ENCODE measurements around the gene METAP1. TPM values are rescaled to one million over a fixed set of nuclear protein-coding genes. Genes with fewer than 3 reads are reported as not detected.
"Not testable (repeated sequence)": the region's sequence is repeated elsewhere in the genome, so short reads cannot be mapped to it uniquely, and the experiment has no call there.

METAP1 gene
- total RNA-seq, 1 donor from 2014 or later, result 53.2 TPM

- Histone ChIP-seq H3K4me3 (no peak overlapping the region), H3K4me1 (no peaks in the 10 kb centered on the region), H3K9me3 (no peaks in the 10 kb centered on the region), H3K36me3 (no peaks in the 10 kb centered on the region), H3K27ac (no peak overlapping the region), H3K27me3 (no peaks in the 10 kb centered on the region)
- TF ChIP-seq, protein P1, sequence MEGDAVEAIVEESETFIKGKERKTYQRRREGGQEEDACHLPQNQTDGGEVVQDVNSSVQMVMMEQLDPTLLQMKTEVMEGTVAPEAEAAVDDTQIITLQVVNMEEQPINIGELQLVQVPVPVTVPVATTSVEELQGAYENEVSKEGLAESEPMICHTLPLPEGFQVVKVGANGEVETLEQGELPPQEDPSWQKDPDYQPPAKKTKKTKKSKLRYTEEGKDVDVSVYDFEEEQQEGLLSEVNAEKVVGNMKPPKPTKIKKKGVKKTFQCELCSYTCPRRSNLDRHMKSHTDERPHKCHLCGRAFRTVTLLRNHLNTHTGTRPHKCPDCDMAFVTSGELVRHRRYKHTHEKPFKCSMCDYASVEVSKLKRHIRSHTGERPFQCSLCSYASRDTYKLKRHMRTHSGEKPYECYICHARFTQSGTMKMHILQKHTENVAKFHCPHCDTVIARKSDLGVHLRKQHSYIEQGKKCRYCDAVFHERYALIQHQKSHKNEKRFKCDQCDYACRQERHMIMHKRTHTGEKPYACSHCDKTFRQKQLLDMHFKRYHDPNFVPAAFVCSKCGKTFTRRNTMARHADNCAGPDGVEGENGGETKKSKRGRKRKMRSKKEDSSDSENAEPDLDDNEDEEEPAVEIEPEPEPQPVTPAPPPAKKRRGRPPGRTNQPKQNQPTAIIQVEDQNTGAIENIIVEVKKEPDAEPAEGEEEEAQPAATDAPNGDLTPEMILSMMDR (IDR thresholded peaks at IDR 0.05), result no peak
- no peak for DNase-seq (ENCODE audit: low spot score in 2 of 2)
- intact Hi-C loops (cut with DNase I), result no loop called here
These were observed 27.7 kb upstream of the METAP1 start for GRCh38 chr4:98967786-98968329.

- H3K27me3 ChIP-seq, result no peaks in the 10 kb centered on the region
- intact Hi-C loops (cut with DNase I), result no loop called here
- DNase-seq (ENCODE audit: low spot score in 2 of 2), result no peak
- H3K36me3 ChIP-seq, result no peaks in the 10 kb centered on the region
- H3K27ac ChIP-seq, result no peak overlapping the region
- TF ChIP-seq, protein P1 (IDR thresholded peaks at IDR 0.05), result no peak
- no peaks in the 10 kb centered on the region for H3K9me3 ChIP-seq
- no peaks in the 10 kb centered on the region for H3K4me1 ChIP-seq
- H3K4me3 ChIP-seq, result no peak overlapping the region
These were observed 25.4 kb upstream of the METAP1 start for GRCh38 chr4:98969878-98970785.

- Histone ChIP-seq H3K4me1 (peaks cover 0 to 6% of the 10 kb centered on the region in 2 donors), H3K27me3 (no peaks in the 10 kb centered on the region), H3K9me3 (no peaks in the 10 kb centered on the region), H3K27ac (no peak overlapping the region), H3K36me3 (no peaks in the 10 kb centered on the region), H3K4me3 (no peak overlapping the region)
- DNase-seq (ENCODE audit: low spot score in 2 of 2), result no peak
- intact Hi-C loops (cut with DNase I), result loop anchor here (5.0 kb wide), 1 partner anchor 34 kb away; no protein-coding TSS in a partner anchor
- TF ChIP-seq, protein P1 (IDR thresholded peaks at IDR 0.05), result no peak
These were observed 18.8 kb upstream of the METAP1 start for GRCh38 chr4:98976716-98977115.

DNA sequence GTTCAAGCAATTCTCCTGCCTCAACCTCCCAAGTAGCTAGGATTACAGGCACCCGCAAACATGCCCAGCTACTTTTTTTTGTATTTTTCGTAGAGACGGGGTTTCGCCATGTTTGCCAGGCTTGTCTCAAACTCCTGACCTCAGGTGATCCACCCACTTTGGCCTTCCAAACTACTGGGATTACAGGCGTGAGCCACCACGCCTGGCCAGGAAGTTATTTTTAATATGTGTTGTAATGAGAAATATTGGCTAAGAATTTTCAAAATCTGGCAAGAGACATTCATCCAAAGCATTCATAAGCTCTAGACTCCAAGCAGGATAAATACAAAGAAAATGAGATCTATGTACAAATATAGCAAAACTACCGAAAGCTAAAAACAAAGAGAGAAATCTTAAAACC, 18.0 kb upstream of the METAP1 start:
- peak in 1 of 2 donors; percentile 66 for DNase-seq (ENCODE audit: low spot score in 2 of 2)
- Histone ChIP-seq H3K4me3 (peak overlapping the region in 1 of 2 donors; percentile 4), H3K27me3 (no peaks in the 10 kb centered on the region), H3K27ac (peak overlapping the region; percentile 38 to 51), H3K4me1 (peaks cover 0 to 6% of the 10 kb centered on the region in 2 donors), H3K36me3 (no peaks in the 10 kb centered on the region), H3K9me3 (no peaks in the 10 kb centered on the region)
- intact Hi-C loops (cut with DNase I), result loop anchor here (5.0 kb wide), 1 partner anchor 35 kb away; no protein-coding TSS in a partner anchor
- TF ChIP-seq, protein P1 (IDR thresholded peaks at IDR 0.05), result no peak

DNA sequence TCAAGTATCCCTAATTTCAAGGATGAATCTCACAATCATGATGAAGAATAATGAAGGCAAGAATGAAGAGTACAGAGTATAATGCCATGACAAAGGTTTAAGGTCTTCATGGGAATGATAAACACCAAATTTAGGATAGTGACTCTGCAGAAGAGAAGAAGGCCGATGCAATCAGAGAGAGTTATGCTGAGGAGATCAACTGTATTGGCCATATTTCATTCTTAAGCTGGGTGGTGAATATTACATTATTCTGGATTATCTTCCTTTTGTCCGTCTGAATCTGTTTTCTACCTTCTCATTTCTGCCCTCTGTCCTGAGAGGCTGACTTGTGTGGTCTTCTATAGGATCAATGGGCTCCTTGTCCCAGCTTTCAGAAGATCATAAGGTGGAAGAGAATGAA, 7.8 kb upstream of the METAP1 start:
- H3K27me3 ChIP-seq, result no peaks in the 10 kb centered on the region
- no peaks in the 10 kb centered on the region for H3K36me3 ChIP-seq
- H3K27ac ChIP-seq, result no peak overlapping the region
- no peaks in the 10 kb centered on the region for H3K4me1 ChIP-seq
- TF ChIP-seq, protein P1 (IDR thresholded peaks at IDR 0.05), result no peak
- intact Hi-C loops (cut with DNase I), result no loop called here
- H3K9me3 ChIP-seq, result no peaks in the 10 kb centered on the region
- no peak for DNase-seq (ENCODE audit: low spot score in 2 of 2)
- no peak overlapping the region for H3K4me3 ChIP-seq

DNA sequence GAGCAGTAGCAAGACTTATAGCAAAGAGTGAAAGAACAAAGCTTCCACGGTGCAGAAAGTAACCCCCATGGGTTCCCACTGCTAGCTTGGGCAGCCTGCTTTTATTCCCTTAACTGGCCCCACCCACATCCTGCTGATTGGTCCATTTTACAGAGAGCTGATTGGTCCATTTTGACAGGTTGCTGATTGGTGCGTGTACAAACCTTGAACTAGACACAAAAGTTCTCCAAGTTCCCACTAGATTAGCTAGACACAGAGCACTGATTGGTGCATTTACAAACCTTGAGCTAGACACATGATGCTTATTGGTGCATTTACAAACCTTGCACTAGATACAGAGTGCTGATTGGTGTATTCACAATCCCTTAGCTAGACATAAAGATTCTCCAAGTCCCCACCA, 2.7 kb upstream of the METAP1 start:
- H3K4me1 ChIP-seq; H3K27ac ChIP-seq; H3K36me3 ChIP-seq; H3K27me3 ChIP-seq; H3K4me3 ChIP-seq; H3K9me3 ChIP-seq; DNase-seq (ENCODE audit: low spot score in 2 of 2): not testable (repeated sequence)
- intact Hi-C loops (cut with DNase I), result loop anchor here (10.0 kb wide), 1 partner anchor 338 kb away; the partner anchor contains the start of gene TSPAN5

Data from ascending aorta (tissue), 2 donors.